CD4-positive, alpha-beta T cell treated with Interleukin-10 for 1 hour (primary cell): ENCODE results near the gene DMRTA2.

Experiments used
- DNase-seq: peaks from one replicate; pipeline ENCODE4 v3.0.0-alpha.2; 2020

DMRTA2 gene

GRCh38 chr1:50373532-50373931, 49.7 kb downstream of the DMRTA2 start:
- DNase-seq, result no peak

GRCh38 chr1:50371749-50372148, 51.5 kb downstream of the DMRTA2 start:
- DNase-seq, result no peak

GRCh38 chr1:50369830-50370229, 53.4 kb downstream of the DMRTA2 start:
- DNase-seq, result no peak

GRCh38 chr1:50369008-50369634, 54.1 kb downstream of the DMRTA2 start:
- DNase-seq, result no peak

- peak; percentile 30 for DNase-seq
Measured at GRCh38 chr1:50368179-50369007, 54.9 kb downstream of the DMRTA2 start.
